GM10266 (cell line): ENCODE measurements around the gene MTERF4.

Experiments
- DNase-seq: peaks from one replicate; pipeline ENCODE4 v3.0.0; 2012; ENCODE audit errors: extremely low spot score
- TF ChIP-seq, protein P1 (sequence below): IDR thresholded peaks from 2 replicates; pipeline ENCODE4 v1.5.1; 2012; ENCODE audit warnings: mild to moderate bottlenecking, low read depth; ENCODE audit not compliant: control insufficient read depth, insufficient read depth; ENCODE audit errors: missing control alignments

MTERF4 gene

DNA sequence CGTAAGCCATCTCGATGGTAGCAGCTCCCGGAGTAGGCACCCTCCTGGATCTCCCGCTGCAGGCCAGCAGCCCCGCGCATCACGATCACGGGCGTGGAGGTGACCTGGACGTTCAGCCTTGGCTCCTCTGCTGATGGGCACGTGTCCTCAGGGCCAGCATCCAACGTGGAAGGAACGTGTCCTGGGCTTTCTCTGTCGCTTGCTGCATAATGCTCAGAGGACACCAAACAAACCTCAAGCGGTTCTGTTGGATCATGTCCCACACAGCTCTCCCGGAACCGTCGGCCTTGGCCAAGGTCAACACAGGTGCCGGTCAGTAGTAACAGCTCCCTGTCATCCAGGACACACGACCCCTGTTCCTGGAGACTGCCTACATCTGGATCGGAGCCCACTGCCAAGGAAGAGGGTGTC lies 24.1 kb upstream of the MTERF4 start:
- TF ChIP-seq, protein P1, sequence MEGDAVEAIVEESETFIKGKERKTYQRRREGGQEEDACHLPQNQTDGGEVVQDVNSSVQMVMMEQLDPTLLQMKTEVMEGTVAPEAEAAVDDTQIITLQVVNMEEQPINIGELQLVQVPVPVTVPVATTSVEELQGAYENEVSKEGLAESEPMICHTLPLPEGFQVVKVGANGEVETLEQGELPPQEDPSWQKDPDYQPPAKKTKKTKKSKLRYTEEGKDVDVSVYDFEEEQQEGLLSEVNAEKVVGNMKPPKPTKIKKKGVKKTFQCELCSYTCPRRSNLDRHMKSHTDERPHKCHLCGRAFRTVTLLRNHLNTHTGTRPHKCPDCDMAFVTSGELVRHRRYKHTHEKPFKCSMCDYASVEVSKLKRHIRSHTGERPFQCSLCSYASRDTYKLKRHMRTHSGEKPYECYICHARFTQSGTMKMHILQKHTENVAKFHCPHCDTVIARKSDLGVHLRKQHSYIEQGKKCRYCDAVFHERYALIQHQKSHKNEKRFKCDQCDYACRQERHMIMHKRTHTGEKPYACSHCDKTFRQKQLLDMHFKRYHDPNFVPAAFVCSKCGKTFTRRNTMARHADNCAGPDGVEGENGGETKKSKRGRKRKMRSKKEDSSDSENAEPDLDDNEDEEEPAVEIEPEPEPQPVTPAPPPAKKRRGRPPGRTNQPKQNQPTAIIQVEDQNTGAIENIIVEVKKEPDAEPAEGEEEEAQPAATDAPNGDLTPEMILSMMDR: no peak
- DNase-seq: no peak

DNA sequence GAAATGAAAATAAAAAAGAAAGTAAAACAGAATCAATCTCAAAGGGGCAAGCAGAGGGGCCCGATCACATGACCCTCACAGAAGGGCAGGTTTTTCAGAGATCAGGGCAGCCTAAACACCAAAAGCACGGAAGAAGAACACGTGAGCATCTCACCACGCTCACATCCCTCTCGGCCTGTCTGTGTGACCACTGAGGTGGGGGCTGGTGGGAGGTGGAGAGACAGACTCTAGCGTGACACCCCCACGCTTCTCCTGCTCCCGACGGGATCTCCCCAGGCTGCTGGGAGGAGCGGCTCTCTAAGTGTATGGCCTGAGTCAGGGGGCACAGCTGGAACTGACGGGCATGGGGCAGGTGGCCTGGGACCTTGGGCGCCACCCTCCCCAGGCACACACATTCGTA lies 23.5 kb upstream of the MTERF4 start:
- DNase-seq: peak; percentile 54
- TF ChIP-seq, protein P1: no peak

DNA sequence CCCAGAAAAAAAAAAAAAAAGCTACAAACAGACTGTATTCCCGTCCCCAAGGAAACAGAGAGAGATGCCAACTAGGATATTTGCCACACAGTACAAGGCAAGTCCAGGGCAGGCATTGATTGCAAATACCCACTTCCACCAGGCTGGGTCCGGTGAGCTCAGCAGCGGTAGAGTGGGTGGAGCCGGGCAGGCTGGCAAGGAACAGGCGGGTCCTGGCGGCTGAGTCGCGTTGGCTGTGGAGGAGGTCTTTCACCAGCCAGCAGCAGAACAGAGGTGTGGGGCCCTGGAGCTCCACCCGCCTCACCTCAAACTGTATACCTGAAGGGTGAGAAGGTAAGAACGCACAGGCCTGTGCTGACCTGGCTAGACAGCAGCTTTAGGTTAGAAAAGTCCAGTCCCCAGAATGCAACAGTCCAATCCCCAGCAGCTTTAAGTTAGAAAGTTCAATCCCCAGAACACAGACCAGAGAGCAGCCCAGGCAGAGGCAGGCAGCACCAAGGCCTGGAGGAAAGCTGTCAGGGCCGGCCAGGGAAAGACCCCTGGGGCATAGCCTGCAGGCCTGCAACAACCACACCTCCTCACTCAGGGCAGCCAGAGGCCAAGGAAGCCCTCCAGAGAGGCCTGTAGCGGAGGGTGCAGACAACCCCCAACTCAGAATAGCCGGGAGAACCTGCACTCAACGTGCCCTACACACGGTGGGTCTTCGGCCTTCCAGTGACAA lies 21.9 kb upstream of the MTERF4 start:
- TF ChIP-seq, protein P1: no peak
- no peak for DNase-seq

DNA sequence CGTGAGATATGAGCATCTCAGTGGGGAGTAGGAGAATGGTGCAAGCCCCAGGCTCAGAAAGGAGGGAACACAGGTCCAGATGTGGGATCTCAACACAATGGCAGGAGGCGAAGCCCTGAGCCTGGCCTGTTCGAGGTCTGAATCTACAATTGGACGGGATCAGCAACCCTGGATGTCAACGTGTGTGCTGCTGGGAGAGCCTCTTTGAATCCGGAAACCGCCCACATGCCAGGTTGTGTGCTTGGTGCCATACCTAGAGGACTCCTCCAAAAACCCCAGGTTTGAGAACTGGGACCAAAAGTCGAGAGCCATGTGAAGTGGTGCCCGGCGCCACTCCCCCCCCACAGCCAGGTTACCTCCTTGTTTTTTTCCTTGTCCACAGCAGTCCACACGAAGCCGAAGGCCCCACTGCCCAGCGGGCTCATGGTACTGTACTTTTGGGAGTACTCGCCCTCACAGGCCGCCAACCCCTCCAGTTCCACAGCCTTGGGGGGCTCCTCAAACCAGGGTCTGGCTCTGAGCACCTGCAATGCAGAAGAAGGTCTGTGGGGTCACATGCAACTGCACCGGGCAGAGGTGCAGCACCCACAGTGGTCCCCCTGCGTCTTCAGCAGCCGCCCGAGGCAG lies 20.4 kb upstream of the MTERF4 start:
- TF ChIP-seq, protein P1: no peak

DNA sequence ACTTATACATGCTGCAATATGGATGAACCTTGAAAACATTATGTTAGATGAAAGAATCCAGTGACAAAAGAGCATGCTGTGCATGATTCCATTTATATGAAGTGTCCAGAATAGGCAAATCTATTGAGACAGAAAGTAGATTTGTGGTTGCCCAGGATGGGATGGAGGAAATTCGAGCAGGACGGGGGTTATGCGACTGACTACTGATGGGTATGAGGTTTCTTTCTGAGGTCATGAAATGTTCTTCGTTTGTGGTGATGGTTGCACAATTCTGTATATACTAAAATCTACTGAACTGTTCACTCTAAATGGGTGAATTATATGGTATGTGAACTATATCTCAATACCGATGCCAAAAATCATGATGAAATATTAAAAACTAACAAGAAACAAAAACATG lies 18.9 kb upstream of the MTERF4 start:
- TF ChIP-seq, protein P1: no peak
- no peak for DNase-seq

More for the DNA sequence above, 20.4 kb upstream of the MTERF4 start:
- DNase-seq: no peak

DNA sequence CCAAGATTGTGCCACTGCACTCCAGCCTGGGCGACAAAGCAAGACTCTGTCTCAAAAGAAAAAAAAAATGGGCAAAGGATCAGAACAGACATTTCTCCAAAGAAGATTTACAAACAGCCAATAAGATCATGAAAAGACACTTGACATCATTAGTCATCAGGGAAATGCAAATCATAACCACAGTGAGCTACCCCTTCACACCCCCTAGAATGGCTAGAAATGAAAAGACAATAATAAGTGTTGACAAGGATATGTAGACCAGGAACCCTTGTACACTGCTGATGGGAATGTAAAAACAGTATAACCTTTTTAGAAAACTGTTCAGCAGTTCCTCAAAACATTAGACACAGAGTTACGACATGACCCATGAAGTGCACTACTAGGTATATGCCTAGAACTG lies 18.4 kb upstream of the MTERF4 start:
- DNase-seq: no peak
- TF ChIP-seq, protein P1: no peak

DNA sequence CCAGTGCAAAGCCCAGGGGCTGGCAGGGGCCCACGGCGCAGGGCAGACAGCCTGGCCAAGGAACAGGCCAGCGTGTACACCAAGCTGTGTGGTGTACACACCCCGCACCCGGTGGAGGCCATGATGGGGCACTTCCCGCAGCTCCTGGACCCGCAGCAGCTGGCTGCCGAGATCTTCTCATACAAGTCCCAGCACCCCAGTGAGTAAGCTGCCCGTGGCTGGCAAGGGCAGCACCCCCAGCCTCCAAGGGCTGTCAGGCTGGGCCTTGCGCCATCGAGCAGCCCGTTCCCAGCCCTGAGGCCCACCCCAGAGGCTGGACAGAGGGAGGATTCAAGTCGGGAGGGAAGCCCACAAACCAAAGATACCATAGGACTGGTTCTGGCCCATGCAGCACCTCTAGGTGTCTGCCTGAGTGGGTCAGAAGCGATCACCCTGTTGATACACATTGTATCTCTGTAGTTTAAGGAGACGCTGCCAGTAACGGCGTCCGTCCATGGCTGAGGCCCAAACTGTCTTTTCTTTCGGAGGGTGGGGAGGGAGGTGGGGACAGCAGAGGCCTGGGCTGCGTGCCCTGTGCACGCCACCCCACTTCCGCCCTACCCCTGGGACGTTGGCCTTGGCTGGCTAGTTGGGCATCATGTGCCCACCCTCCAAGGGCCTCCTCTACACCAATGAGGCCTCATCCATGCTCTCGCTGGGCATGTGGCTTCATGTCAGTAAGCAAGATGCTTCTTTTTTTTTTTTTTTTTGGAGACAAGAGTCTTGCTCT lies 16.8 kb upstream of the MTERF4 start:
- no peak for DNase-seq
- TF ChIP-seq, protein P1: no peak
